HG03045 (cell line): ENCODE results near the gene VPS41.

Experiments used
- ATAC-seq: cut with Tn5 transposase; IDR thresholded peaks from one replicate; pipeline ENCODE4 v1.9.1; 2021; ENCODE audit warnings: mild to moderate bottlenecking, moderate library complexity; ENCODE audit not compliant: unreplicated experiment

The VPS41 gene

DNA sequence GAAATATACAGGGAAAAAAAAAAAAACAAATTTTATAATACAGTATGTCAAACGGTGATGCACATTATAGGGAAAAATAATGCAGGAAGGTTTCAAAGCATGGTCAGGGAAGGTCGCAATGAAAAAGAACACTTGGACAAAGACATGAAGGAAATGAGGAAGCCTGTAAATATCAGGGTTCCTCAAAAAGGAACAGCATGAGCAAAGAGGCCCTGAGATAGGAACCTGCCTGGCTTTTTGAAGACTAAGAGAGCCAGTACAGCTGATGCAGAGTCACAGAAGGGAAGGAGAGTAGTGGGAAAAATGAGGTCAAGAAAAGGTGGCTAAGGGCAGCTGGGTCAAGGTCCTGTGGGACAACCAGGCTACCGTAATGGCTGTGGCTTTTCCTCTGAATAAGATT, 1.9 kb downstream of the VPS41 start:
- no peak for ATAC-seq

GRCh38 chr7:38905056-38905759, 3.8 kb downstream of the VPS41 start:
- ATAC-seq, result peak; percentile 32

GRCh38 chr7:38903057-38903456, 5.9 kb downstream of the VPS41 start:
- ATAC-seq, result no peak

GRCh38 chr7:38902449-38902848, 6.5 kb downstream of the VPS41 start:
- no peak for ATAC-seq

- ATAC-seq, result no peak
Measured at GRCh38 chr7:38893061-38893460, 15.9 kb downstream of the VPS41 start.

DNA sequence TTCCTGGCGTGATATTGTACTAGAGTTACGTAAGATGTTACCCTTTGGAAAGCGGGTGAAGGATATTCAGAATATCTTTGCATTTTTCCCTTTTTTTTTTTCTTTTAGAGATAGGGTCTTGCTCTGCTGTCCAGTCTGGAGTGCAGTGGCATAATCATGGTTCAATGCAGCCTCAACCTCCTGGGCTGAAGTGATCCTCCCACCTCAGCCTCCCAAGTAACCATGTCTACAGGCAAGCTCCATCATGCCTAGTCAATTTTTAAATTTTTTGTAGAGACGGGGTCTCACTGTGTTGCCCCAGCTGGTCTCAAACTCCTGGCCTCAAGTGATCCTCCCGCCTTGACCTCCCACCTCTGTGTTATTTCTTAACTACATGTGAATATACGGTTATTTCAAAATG, 18.4 kb downstream of the VPS41 start:
- ATAC-seq, result no peak

DNA sequence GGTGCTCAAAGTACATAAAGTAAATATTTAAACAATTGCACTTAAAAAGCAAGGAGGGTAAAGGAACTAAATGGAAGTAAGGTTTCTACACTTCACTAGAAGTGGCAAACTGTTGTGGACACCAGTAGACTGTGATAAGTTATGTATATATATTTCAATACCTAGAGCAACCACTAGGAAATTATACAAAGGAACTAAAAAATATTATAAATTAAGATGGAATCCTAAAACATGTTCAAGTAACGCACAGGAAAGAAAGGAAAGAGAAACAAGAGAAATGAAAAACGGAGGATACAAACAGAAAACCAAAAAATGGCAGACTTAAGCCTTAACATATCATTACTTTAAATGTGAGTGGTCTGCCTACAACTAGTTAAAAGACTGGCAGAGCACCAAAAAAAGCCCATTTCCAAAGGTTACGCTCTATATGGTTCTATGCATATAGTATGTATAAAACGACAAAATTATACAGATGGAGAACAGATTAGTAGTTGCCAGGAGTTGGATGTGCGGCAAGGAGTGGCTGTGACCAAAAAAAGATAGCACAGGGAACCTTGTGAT, 19.0 kb downstream of the VPS41 start:
- no peak for ATAC-seq

GRCh38 chr7:38889079-38889478, 19.9 kb downstream of the VPS41 start:
- no peak for ATAC-seq

GRCh38 chr7:38886265-38886664, 22.7 kb downstream of the VPS41 start:
- ATAC-seq, result no peak

DNA sequence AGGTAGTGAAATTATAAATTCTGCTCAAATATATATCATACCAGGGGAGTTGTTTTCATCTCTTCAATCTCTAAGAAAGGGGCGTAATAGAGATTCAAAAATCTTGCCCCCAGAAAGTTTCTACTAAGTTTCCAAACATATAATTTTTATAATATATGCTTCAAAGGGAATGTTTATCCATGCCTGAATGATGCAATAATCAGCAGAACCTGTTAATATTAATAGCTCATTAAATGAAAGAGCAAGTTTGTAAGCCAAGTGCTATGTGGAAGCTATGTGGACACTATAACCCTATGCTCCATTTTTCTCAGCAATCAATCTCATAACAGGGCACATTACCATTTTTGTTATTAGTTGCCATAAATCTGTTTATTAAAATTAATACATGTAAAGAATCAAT, 25.3 kb downstream of the VPS41 start:
- no peak for ATAC-seq

- ATAC-seq, result no peak
Measured at GRCh38 chr7:38881947-38882684, 26.9 kb downstream of the VPS41 start.

DNA sequence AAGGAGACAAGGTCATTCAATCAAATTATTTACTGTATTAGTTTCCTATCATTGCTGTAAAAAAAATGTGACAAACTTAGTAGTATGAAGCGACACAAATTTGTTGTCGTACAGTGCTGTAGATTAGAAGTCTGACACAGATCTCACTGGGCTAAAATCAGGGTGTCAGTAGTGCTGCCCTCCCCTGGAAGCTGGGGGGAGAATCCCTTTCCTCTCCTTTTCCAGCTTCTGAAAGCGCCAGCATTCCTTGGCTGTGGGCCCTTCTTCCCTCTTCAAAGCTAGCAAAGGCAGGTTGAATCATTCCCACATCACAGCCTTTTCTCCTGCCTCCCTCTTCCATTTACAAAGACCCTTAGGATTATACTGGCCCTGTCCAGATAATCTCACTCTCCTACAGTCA, 28.0 kb downstream of the VPS41 start:
- no peak for ATAC-seq

- no peak for ATAC-seq
Measured at GRCh38 chr7:38880454-38880853, 28.5 kb downstream of the VPS41 start.

GRCh38 chr7:38880035-38880434, 29.0 kb downstream of the VPS41 start:
- ATAC-seq, result no peak

DNA sequence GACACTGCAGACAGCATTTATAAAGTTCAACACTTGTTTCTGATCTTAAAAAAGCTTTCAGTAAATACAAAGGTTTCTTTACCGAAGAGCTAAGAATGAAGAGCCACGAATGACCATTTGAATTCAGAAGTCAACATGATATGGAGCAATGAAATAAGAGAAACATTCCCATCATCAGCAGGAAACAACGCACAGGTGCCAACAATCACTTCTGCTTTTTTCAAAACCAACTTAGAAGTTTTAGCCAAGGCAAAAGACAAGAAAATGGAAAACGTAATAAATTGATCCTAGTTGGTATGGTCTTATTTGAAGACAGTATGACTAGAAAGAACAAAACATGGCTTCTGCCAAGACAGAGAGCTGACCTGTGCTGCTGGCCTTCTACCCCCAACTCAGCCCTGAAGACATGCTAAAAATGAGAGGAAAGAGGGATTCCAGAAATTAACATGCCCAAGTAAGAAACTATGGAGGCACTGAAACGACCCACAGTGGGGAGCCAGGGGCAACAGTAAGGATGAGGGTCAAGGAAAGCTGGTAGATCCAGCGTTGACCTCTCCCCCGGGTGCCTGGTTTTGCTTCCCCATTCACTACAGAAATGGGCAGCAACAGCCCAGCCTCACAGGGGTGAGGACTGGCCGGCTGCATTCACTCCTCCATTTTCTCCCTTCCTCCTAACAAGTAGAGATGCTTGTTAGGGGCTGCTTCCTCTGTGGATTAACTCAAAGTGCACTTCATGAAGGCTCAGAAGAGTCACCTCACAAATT, 30.1 kb downstream of the VPS41 start:
- no peak for ATAC-seq

GRCh38 chr7:38873433-38873832, 35.6 kb downstream of the VPS41 start:
- ATAC-seq, result no peak

GRCh38 chr7:38872202-38872601, 36.8 kb downstream of the VPS41 start:
- no peak for ATAC-seq

GRCh38 chr7:38870147-38870546, 38.8 kb downstream of the VPS41 start:
- ATAC-seq, result no peak

- ATAC-seq, result no peak
Measured at GRCh38 chr7:38863601-38864291, 45.2 kb downstream of the VPS41 start.

DNA sequence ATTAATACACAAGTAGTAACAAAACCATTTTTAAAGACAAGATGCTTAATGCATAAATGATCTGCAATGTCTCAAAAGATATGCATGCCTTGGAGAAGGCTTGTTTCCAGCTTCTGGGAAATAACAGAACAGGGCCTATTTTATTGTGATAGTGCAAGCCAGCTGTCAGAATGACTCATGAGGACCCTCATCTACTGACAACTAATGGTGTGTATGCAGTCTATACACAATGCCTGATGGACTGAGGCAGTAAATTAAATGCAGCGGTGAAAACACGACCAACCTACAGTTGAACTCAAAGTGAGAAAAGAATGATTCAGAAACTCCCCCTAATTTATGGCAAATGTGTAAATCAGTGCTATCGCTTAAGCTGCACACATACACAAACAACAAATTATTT, 46.3 kb downstream of the VPS41 start:
- no peak for ATAC-seq
